HepG2 (cell line): ENCODE results near the gene U2AF2. TPM values are rescaled to one million over a fixed set of nuclear protein-coding genes. Genes with fewer than 3 reads are reported as not detected.

Experiments
- ERF ChIP-seq: IDR thresholded peaks from 2 replicates; pipeline ENCODE4 v1.6.1; 2018; ENCODE audit warnings: missing biosample characterization, missing genetic modification reagents
- FIP1L1 ChIP-seq: fragments of 200-400 bp; formaldehyde crosslinking; IDR thresholded peaks from 2 replicates; pipeline ENCODE4 v1.6.1; 2018; ENCODE audit warnings: low read depth, mild to moderate bottlenecking, low read length, moderate library complexity, borderline replicate concordance; ENCODE audit not compliant: insufficient read depth
- HNF1A ChIP-seq, 2 experiments: sonication (generic) in 1 of 2; formaldehyde crosslinking in 1 of 2; IDR thresholded peaks; 2 replicates each; pipeline versions ENCODE4 v1.4.0 to v1.6.1; 2016 to 2020; ENCODE audit warnings: borderline replicate concordance in 1 of 2, low read depth in 1 of 2, mild to moderate bottlenecking in 1 of 2, missing genetic modification reagents in 1 of 2
- MLXIP ChIP-seq: sonication (generic); formaldehyde crosslinking; IDR thresholded peaks from 2 replicates; pipeline ENCODE4 v1.9.0; 2021; ENCODE audit warnings: missing genetic modification reagents, borderline replicate concordance
- MYNN ChIP-seq: sonication (generic); formaldehyde crosslinking; IDR thresholded peaks from 2 replicates; pipeline ENCODE4 v1.4.0; 2020; ENCODE audit warnings: mild to moderate bottlenecking, low read depth, missing genetic modification reagents
- POLR2AphosphoS2 ChIP-seq: IDR thresholded peaks from 2 replicates; pipeline ENCODE4 v1.6.1; 2011; ENCODE audit warnings: low read depth, low read length, improper control_type of control experiment
- TAF15 ChIP-seq: fragments of 200-400 bp; formaldehyde crosslinking; IDR thresholded peaks from one replicate; pipeline ENCODE4 v1.6.1; 2018; ENCODE audit warnings: mild to moderate bottlenecking, low read depth, low read length; ENCODE audit not compliant: poor library complexity, severe bottlenecking
- TCF12 ChIP-seq, 2 experiments: fragments of 450-650 bp in 1 of 2; sonication (generic) in 1 of 2; formaldehyde crosslinking in 1 of 2; IDR thresholded peaks; 2 replicates each; pipeline versions ENCODE4 v1.6.1 to v1.8.0; 2017 to 2022; ENCODE audit warnings: antibody characterized with exemption in 1 of 2, mild to moderate bottlenecking in 1 of 2, missing genetic modification reagents in 1 of 2, moderate library complexity in 1 of 2
- ZNF326 ChIP-seq: sonication (generic); formaldehyde crosslinking; IDR thresholded peaks from 2 replicates; pipeline ENCODE4 v1.4.0; 2020; ENCODE audit warnings: missing genetic modification reagents, borderline replicate concordance
- ZNF614 ChIP-seq: IDR thresholded peaks from 2 replicates; pipeline ENCODE4 v1.6.1; 2018; ENCODE audit warnings: missing biosample characterization, missing genetic modification reagents, inconsistent platforms, borderline replicate concordance
- ZNF687 ChIP-seq: sonication (generic); formaldehyde crosslinking; IDR thresholded peaks from 2 replicates; pipeline ENCODE4 v1.5.1; 2020; ENCODE audit warnings: mild to moderate bottlenecking, missing genetic modification reagents, moderate library complexity
- ZNF703 ChIP-seq: sonication (generic); formaldehyde crosslinking; IDR thresholded peaks from 2 replicates; pipeline ENCODE4 v1.5.1; 2020; ENCODE audit warnings: missing genetic modification reagents, mild to moderate bottlenecking, moderate library complexity, borderline replicate concordance
- ZNF772 ChIP-seq: sonication (generic); formaldehyde crosslinking; IDR thresholded peaks from 2 replicates; pipeline ENCODE4 v1.5.0; 2020; ENCODE audit warnings: mild to moderate bottlenecking, missing genetic modification reagents
- ZNF775 ChIP-seq: sonication (generic); formaldehyde crosslinking; IDR thresholded peaks from 2 replicates; pipeline ENCODE4 v1.4.0; 2020; ENCODE audit warnings: missing genetic modification reagents, mild to moderate bottlenecking, moderate library complexity, borderline replicate concordance
- ZNF816 ChIP-seq: sonication (generic); formaldehyde crosslinking; IDR thresholded peaks from 2 replicates; pipeline ENCODE4 v1.8.0; 2022; ENCODE audit warnings: missing genetic modification reagents, mild to moderate bottlenecking, borderline replicate concordance
- polyA plus RNA-seq, 8 experiments: library from polyadenylated mRNA; depleted of rRNA in 3 of 8; stranded (reverse) in 7 of 8; unstranded in 1 of 8; fragments of >200 nt; fragmentation: Illumina TruSeq in 4 of 8; extraction: Trizol in 4 of 8; gene quantifications; 2 replicates each; pipeline versions ENCODE4 v1.2.1 to v1.2.3, GENCODE V29; 2011 to 2016; ENCODE audit warnings: low read depth in 4 of 8, missing spikeins in 1 of 8, mixed read lengths in 1 of 8; ENCODE audit not compliant: insufficient read depth in 1 of 8
- total RNA-seq, 5 experiments: library from RNA; depleted of rRNA; stranded (reverse); fragments of >200 nt; fragmentation: Illumina TruSeq; extraction: Trizol; gene quantifications; 2 replicates each; pipeline ENCODE4 v1.2.3, GENCODE V29; 2016; ENCODE audit warnings: low read depth in 1 of 5

U2AF2 gene
- total and polyA plus RNA-seq, 2 of the 13 experiments (the other 11 are each of a cell fraction or from before 2014, with no cell fraction given): 84.3 to 124 TPM

- TF ChIP-seq ZNF816: no peak; the same call in 1 of the 2 replicates
- peak; percentile 92 for TF ChIP-seq ZNF687 (CRISPR knock-in tag)
- TF ChIP-seq POLR2AphosphoS2: peak; percentile 85; the same call in 1 of the 2 replicates
- TF ChIP-seq ZNF326 (CRISPR knock-in tag): peak; percentile 56; the same call in 1 of the 2 replicates
- peak; percentile 55; the same call in 1 of the 2 replicates for TF ChIP-seq ZNF614 (CRISPR knock-in tag)
- TF ChIP-seq ERF (CRISPR knock-in tag): peak; percentile 58; the same call in 1 of the 2 replicates
- TF ChIP-seq TAF15: peak; percentile 28
- TF ChIP-seq HNF1A (IDR thresholded peaks at IDR 0.05; ENCODE audit: low read depth): no peak
- TF ChIP-seq HNF1A (CRISPR knock-in tag; IDR thresholded peaks at IDR 0.05; ENCODE audit: borderline replicate concordance): peak; percentile 64; the same call in 1 of the 2 replicates
- no peak for TF ChIP-seq FIP1L1
- TF ChIP-seq MLXIP (CRISPR knock-in tag): no peak
- TF ChIP-seq ZNF703 (CRISPR knock-in tag): no peak
- no peak for TF ChIP-seq MYNN (CRISPR knock-in tag)
- no peak for TF ChIP-seq TCF12 (IDR thresholded peaks at IDR 0.05)
- 0 out of 2 replicates have a peak, but pooled peaks have one; percentile 69 for TF ChIP-seq TCF12 (CRISPR knock-in tag; IDR thresholded peaks at IDR 0.05)
- TF ChIP-seq ZNF775: no peak
- peak; percentile 60; the same call in 1 of the 2 replicates for TF ChIP-seq ZNF772 (CRISPR knock-in tag)
These were observed 20.2 kb downstream of the U2AF2 start, which contains the start of gene EPN1 (continued) for GRCh38 chr19:55674841-55675660.
